RPMI7951 (cell line): ENCODE data around the gene PROM1. TPM values are rescaled to one million over a fixed set of nuclear protein-coding genes. Genes with fewer than 3 reads are reported as not detected.

Experiments
- DNase-seq: peaks from one replicate; pipeline ENCODE4 v3.0.0-alpha.2; 2012; ENCODE audit warnings: low read depth
- total RNA-seq: library from RNA; depleted of rRNA; stranded (reverse); fragments of >200 nt; shearing (Covaris generic); gene quantifications from 2 replicates; pipeline ENCODE4 v1.2.3, GENCODE V29; 2014

Gene PROM1
- total RNA-seq, 1 experiment from 2014 or later: 0.12 TPM

GRCh38 chr4:15947684-15948083 is 136.1 kb downstream of the PROM1 start:
- DNase-seq: no peak

DNA sequence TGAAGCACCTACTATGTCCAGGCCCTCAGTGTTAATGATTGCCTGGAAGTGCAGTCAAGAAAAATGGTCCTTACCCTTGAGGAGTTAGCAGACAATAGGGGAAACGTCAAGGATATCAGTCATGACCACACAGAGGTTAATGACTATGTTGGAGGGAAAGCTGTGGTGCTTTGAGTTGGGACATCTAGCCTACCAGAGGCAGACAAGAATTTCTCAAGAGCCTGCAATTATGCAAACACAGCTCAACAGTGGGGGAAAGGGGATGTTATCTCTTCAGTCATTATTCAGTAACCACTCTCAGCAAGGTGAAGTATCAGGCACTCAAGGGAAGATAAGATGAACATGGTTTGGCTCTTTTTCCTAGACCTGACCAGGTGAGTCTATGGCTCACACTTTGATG is 138.3 kb downstream of the PROM1 start:
- no peak for DNase-seq

GRCh38 chr4:15944895-15945294 is 138.9 kb downstream of the PROM1 start:
- DNase-seq: no peak

DNA sequence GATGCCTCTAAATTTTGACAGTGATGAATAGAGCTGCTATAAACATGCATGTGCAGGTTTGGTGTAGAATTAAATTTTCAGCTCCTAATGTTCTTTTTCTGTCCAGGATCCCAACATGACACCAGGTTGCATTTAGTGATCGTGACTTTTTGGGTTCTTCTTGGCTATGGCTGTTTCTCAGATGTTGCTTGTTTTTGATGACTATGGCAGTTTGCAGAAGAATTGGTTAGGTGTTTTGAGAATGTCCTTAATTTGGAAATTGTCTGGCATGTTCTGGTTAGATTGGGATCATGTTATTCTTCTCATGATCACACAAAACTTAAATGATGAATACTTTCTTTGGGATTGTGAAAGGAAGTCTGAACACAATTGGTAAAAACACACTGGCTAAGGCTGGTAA is 141.5 kb downstream of the PROM1 start:
- DNase-seq: no peak

GRCh38 chr4:15938640-15939039 is 145.2 kb downstream of the PROM1 start, which contains the start of gene FGFBP1:
FGFBP1 (minus strand) TSS chr4:15938740; CDS start chr4:15936632, 2,108 bp downstream.
- no peak for DNase-seq

DNA sequence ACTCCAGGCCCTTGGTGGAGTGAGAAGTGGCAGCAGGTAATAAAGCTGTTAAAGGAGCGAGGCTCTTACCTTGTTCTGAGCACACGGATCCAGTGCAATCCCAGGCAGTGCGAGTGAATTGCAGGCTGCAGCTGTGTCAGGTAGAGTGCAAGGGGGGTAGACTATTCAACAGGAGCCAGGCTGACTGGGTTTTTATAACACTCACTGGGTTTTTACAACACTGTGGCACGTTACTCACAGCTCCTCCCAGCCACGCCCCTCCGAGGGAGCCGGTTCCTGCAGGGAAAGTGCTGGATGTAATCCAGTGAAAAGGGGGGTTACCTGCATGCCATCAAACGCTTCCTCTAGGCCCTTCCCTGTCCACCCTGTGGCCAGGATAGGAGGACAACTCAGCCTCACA is 145.6 kb downstream of the PROM1 start:
- no peak for DNase-seq

- DNase-seq: no peak
Measured at GRCh38 chr4:15936495-15936894, 147.3 kb downstream of the PROM1 start.

- no peak for DNase-seq
Measured at GRCh38 chr4:15935504-15936402, 148.1 kb downstream of the PROM1 start.

GRCh38 chr4:15934259-15934658 is 149.6 kb downstream of the PROM1 start:
- DNase-seq: no peak

GRCh38 chr4:15931451-15932210 is 152.2 kb downstream of the PROM1 start:
- no peak for DNase-seq

- no peak for DNase-seq
Measured at GRCh38 chr4:15930314-15930713, 153.5 kb downstream of the PROM1 start.

- DNase-seq: no peak
Measured at GRCh38 chr4:15929540-15929939, 154.3 kb downstream of the PROM1 start.

GRCh38 chr4:15928883-15929282 is 154.9 kb downstream of the PROM1 start:
- DNase-seq: no peak

- DNase-seq: no peak
Measured at GRCh38 chr4:15926486-15926885, 157.3 kb downstream of the PROM1 start.

GRCh38 chr4:15925830-15926229 is 158.0 kb downstream of the PROM1 start:
- no peak for DNase-seq

DNA sequence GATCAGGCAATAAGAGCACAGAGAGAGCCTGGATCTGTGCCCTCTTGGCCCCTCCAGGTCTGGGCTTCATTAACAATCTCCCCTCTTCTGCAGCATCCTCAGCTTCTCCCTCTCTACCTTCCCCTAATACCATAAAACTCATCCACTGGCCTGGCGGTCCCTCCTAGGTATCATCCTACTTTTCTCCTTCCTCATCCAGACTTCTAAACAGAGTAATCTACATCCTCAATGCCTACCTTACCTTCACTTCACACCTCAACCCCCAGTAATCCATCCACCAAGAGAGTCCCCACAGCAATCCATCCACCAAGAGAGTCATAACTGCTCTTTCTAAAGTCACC is 162.3 kb downstream of the PROM1 start:
- DNase-seq: no peak

DNA sequence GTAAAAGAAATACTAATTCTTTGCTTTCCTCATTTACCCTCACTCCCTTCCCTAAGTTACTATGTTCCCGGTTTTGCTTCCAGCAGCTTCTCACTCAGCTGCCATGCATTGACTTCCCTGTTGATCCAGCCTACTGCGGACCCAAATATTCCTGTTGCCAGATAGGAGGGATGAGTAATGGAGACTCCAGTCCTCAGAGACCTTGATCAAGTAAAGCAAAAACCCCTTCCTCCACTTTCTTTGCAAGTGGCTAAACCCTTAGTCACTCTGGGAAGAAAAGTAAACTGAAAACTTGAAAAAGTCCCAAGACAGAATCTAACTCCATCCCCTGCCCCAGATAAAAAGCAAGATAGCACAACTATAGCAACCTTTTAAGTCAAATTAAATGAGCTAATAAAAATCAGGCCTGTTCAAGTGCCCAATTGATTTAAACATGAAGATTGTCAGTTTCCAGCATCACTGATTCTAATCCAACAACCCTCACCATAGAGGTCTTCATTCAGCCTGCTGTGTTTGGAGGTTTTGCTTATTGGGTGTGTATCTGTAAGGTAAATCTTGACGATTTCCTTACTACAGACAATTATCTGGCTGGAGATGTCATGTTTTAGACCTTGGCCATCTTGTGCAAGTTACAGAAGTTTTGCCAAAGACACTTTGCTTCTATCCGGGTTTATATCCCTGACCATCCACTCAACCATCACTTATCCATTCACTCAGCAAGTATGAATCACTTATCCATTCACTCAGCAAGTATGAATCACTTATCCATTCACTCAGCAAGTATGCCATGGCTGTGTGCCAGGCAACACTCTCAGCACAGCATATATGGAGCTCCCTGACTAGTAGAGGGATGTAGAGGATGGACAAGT is 162.9 kb downstream of the PROM1 start:
- DNase-seq: peak; percentile 96

DNA sequence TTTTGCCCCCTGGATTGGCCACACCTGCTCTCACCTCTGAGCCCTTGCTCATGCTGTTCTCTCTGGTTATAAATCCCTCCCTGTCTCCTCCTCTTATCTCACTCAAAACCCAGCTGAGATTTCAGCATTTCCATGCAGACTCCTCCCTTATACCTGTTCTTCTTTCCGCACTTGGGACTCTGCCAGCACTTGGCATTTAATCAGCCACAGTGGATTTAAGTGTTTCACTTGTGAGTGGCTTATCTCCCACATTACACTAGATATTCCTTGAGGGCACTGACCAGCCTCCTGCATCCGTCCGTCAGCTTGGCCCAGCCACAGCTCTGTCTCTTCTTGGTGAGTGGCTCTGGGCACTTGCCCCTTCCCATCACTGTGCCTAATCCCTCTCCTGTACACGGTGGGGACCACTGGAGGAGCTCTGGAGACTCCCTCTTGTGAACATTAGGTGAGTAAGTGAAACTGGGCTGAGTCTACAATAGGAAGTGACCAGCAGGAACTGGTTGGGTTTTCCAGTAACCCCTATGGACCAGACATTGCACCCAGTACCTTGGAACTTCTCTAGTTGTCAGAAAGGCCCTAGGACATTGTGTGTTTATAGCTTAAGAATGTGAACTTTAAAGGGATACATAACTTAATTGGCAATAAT is 165.2 kb downstream of the PROM1 start:
- no peak for DNase-seq
